ENCODE data around the gene ELMOD1.

Gene ELMOD1

GRCh38 chr11:107583629-107584195 is 7.2 kb upstream of the ELMOD1 start:
- no peak for DNase-seq (ENCODE audit: low read depth)

- DNase-seq (ENCODE audit: low read depth), result no peak
Measured at GRCh38 chr11:107587306-107587979, 3.5 kb upstream of the ELMOD1 start.

GRCh38 chr11:107591378-107592230 is 657 bp downstream of the ELMOD1 start:
- DNase-seq (ENCODE audit: low read depth), result no peak

GRCh38 chr11:107592231-107592590 is 1.3 kb downstream of the ELMOD1 start:
- DNase-seq (ENCODE audit: low read depth), result no peak

- DNase-seq (ENCODE audit: low read depth), result no peak
Measured at GRCh38 chr11:107592813-107593212, 1.9 kb downstream of the ELMOD1 start.

GRCh38 chr11:107593951-107594350 is 3.0 kb downstream of the ELMOD1 start:
- no peak for DNase-seq (ENCODE audit: low read depth)

GRCh38 chr11:107594736-107595135 is 3.8 kb downstream of the ELMOD1 start:
- no peak for DNase-seq (ENCODE audit: low read depth)

- no peak for DNase-seq (ENCODE audit: low read depth)
Measured at GRCh38 chr11:107598225-107599139, 7.5 kb downstream of the ELMOD1 start.

GRCh38 chr11:107605061-107606006 is 14.4 kb downstream of the ELMOD1 start:
- DNase-seq (ENCODE audit: low read depth), result no peak

GRCh38 chr11:107606141-107606540 is 15.2 kb downstream of the ELMOD1 start:
- DNase-seq (ENCODE audit: low read depth), result no peak

GRCh38 chr11:107608809-107609208 is 17.9 kb downstream of the ELMOD1 start:
- DNase-seq (ENCODE audit: low read depth), result no peak

- DNase-seq (ENCODE audit: low read depth), result no peak
Measured at GRCh38 chr11:107609400-107610218, 18.7 kb downstream of the ELMOD1 start.

- DNase-seq (ENCODE audit: low read depth), result no peak
Measured at GRCh38 chr11:107612445-107612844, 21.5 kb downstream of the ELMOD1 start.

- no peak for DNase-seq (ENCODE audit: low read depth)
Measured at GRCh38 chr11:107619926-107620325, 29.0 kb downstream of the ELMOD1 start.

GRCh38 chr11:107621081-107621480 is 30.1 kb downstream of the ELMOD1 start:
- DNase-seq (ENCODE audit: low read depth), result no peak

- DNase-seq (ENCODE audit: low read depth), result no peak
Measured at GRCh38 chr11:107623183-107623582, 32.2 kb downstream of the ELMOD1 start.

GRCh38 chr11:107624983-107625684 is 34.2 kb downstream of the ELMOD1 start:
- no peak for DNase-seq (ENCODE audit: low read depth)

- no peak for DNase-seq (ENCODE audit: low read depth)
Measured at GRCh38 chr11:107625685-107625989, 34.7 kb downstream of the ELMOD1 start.

GRCh38 chr11:107631043-107631442 is 40.1 kb downstream of the ELMOD1 start:
- no peak for DNase-seq (ENCODE audit: low read depth)

GRCh38 chr11:107631931-107632330 is 41.0 kb downstream of the ELMOD1 start:
- DNase-seq (ENCODE audit: low read depth), result no peak
